ENCODE measurements around the gene LMF1.

DNA sequence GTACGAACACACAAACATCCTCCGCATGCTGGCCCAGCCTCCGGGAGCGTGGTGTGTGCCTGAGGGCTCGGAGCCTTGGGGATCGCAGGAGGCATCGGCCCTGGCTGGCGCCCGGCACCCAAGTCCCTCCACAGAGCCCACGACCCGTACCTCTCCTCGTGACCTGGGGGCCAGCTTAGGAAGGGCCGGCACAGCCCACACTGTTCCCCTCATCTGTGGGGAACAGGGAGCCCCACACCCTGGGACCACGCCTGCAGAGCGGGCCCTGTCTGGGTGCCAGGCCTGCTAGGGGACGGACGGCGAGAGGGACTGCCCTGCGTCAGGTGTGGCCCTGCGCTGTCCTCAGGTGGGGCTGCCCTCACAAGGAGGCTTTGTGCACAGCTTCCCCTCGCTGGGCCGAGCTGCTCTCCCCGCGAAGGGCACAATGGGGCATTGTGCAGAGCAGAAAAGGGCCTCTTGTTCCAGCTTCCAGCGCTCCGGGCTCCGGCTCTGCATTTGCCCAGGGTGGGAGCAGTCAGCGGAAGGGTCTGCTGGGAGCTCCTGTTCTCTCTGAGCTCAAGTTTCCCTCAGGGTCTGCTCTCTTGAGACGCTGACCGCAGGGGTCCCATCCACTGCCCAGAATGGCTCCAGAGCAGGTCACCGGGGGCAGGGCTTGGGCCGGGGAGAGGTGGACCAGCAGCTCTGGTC lies 1.7 kb upstream of the LMF1 start:
- TF ChIP-seq, protein P1, sequence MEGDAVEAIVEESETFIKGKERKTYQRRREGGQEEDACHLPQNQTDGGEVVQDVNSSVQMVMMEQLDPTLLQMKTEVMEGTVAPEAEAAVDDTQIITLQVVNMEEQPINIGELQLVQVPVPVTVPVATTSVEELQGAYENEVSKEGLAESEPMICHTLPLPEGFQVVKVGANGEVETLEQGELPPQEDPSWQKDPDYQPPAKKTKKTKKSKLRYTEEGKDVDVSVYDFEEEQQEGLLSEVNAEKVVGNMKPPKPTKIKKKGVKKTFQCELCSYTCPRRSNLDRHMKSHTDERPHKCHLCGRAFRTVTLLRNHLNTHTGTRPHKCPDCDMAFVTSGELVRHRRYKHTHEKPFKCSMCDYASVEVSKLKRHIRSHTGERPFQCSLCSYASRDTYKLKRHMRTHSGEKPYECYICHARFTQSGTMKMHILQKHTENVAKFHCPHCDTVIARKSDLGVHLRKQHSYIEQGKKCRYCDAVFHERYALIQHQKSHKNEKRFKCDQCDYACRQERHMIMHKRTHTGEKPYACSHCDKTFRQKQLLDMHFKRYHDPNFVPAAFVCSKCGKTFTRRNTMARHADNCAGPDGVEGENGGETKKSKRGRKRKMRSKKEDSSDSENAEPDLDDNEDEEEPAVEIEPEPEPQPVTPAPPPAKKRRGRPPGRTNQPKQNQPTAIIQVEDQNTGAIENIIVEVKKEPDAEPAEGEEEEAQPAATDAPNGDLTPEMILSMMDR (IDR thresholded peaks at IDR 0.05): no peak
- no peak for TF ChIP-seq ZFX (IDR thresholded peaks at IDR 0.05; ENCODE audit: borderline replicate concordance)
